Naive thymus-derived CD4-positive, alpha-beta T cell (primary cell): ENCODE data around the gene SPON1. TPM values are rescaled to one million over a fixed set of nuclear protein-coding genes. Genes with fewer than 3 reads are reported as not detected.
A peak's percentile ranks its signal among the peaks of the same experiment; 100 is the strongest.

Experiments used
- ATAC-seq: fragments of 150-1000 bp; cut with Tn5 transposase; 2 replicates; pipeline ENCODE4 v1.10.0; 2021; ENCODE audit warnings: mild to moderate bottlenecking, moderate library complexity
- CTCF ChIA-PET: fragments of 350-600 bp; sonication (Branson Sonifier 250); formaldehyde crosslinking; loops from one replicate; lab custom pipeline; 2021; ENCODE audit warnings: antibody characterized with exemption; lab: Charles Lee
- POLR2A ChIA-PET: fragments of 350-600 bp; sonication (Branson Sonifier 250); formaldehyde crosslinking; loops from one replicate; lab custom pipeline; 2021; ENCODE audit warnings: antibody characterized with exemption, inconsistent platforms; lab: Charles Lee
- DNase-seq, 9 donors: peaks; one replicate each; pipeline versions ENCODE4 v3.0.0 to v3.0.0-alpha.2; 2020 to 2022; ENCODE audit warnings: mixed read lengths in 1 of 9
- H3K27ac ChIP-seq: one replicate; pipeline ENCODE4 v1.7.0; 2013; ENCODE audit warnings: mild to moderate bottlenecking, low read depth, low read length, moderate library complexity
- H3K27me3 ChIP-seq, 2 donors: one replicate each; pipeline ENCODE4 v1.7.0; 2013; ENCODE audit warnings: low read length in 2 of 2, mild to moderate bottlenecking in 2 of 2, moderate library complexity in 2 of 2; ENCODE audit not compliant: control insufficient read depth in 2 of 2, insufficient read depth in 2 of 2
- H3K36me3 ChIP-seq, 3 experiments: 1 replicate in 2 of 3; 2 replicates in 1 of 3; pipeline ENCODE4 v1.7.0; 2013; ENCODE audit warnings: low read length in 3 of 3, mild to moderate bottlenecking in 3 of 3, moderate library complexity in 1 of 3; ENCODE audit not compliant: insufficient read depth in 3 of 3, control insufficient read depth in 2 of 3
- H3K4me1 ChIP-seq, 2 donors: one replicate each; pipeline ENCODE4 v1.7.0; 2013; ENCODE audit warnings: low read length in 2 of 2, mild to moderate bottlenecking in 2 of 2, moderate library complexity in 1 of 2; ENCODE audit not compliant: control insufficient read depth in 2 of 2, insufficient read depth in 2 of 2
- H3K4me3 ChIP-seq: 2 replicates; pipeline ENCODE4 v1.7.0; 2013; ENCODE audit warnings: mild to moderate bottlenecking, low read length
- H3K9me3 ChIP-seq, 3 experiments: 1 replicate in 2 of 3; 2 replicates in 1 of 3; pipeline ENCODE4 v1.7.0; 2013; ENCODE audit warnings: low read length in 3 of 3; ENCODE audit not compliant: control insufficient read depth in 2 of 3
- H3K27ac Mint-ChIP-seq, 9 donors: one replicate each; pipeline ENCODE4 v1.8.0; 2020 to 2022; ENCODE audit warnings: mixed read lengths in 9 of 9, mild to moderate bottlenecking in 8 of 9, moderate library complexity in 5 of 9, inconsistent platforms in 2 of 9
- H3K27me3 Mint-ChIP-seq, 5 donors: one replicate each; pipeline ENCODE4 v1.8.0; 2021 to 2022; ENCODE audit warnings: mixed read lengths in 5 of 5, mild to moderate bottlenecking in 1 of 5
- H3K36me3 Mint-ChIP-seq, 5 donors: one replicate each; pipeline ENCODE4 v1.8.0; 2020 to 2022; ENCODE audit warnings: mixed read lengths in 5 of 5, mild to moderate bottlenecking in 3 of 5, inconsistent platforms in 1 of 5
- H3K4me1 Mint-ChIP-seq, 7 donors: one replicate each; pipeline ENCODE4 v1.8.0; 2020 to 2022; ENCODE audit warnings: mixed read lengths in 7 of 7, mild to moderate bottlenecking in 3 of 7, inconsistent platforms in 1 of 7
- H3K4me3 Mint-ChIP-seq, 10 donors: one replicate each; pipeline ENCODE4 v1.8.0; 2020 to 2022; ENCODE audit warnings: mild to moderate bottlenecking in 10 of 10, mixed read lengths in 10 of 10, moderate library complexity in 6 of 10, inconsistent platforms in 2 of 10
- H3K9me3 Mint-ChIP-seq, 11 donors: one replicate each; pipeline ENCODE4 v1.8.0; 2020 to 2022; ENCODE audit warnings: mixed read lengths in 11 of 11, mild to moderate bottlenecking in 4 of 11, inconsistent platforms in 1 of 11, moderate library complexity in 1 of 11
- intact Hi-C, 2 donors: fragments of 100-400 bp; cut with micrococcal nuclease; formaldehyde crosslinking; loops; one replicate each; pipeline ENCODE4 v1.15.1; 2023
- polyA plus RNA-seq, 2 donors: library from polyadenylated mRNA; unstranded; fragments of 300-500 nt; fragmentation: Illumina TruSeq; gene quantifications; one replicate each; pipeline ENCODE4 v1.2.3, GENCODE V29; 2021
- total RNA-seq, 6 experiments: library from RNA in 5 of 6; stranded (reverse) in 5 of 6; gene quantifications; 1 replicate in 5 of 6; 2 replicates in 1 of 6; pipeline ENCODE4 v1.2.3 and lab custom pipeline; 2021 to 2026

Gene SPON1
- total and polyA plus RNA-seq, 7 experiments from 2014 or later, result 0.35 to 20.8 (median 1.6) TPM

- H3K27ac Mint-ChIP-seq, result no peak overlapping the region
- H3K27me3 ChIP-seq, result no peaks in the 10 kb centered on the region
- ChIA-PET CTCF (no interaction called here), POLR2A (no interaction called here)
- no peaks in the 10 kb centered on the region for H3K9me3 Mint-ChIP-seq
- H3K36me3 Mint-ChIP-seq, result peaks cover 0 to 12% (median 0%) of the 10 kb centered on the region in 5 donors
- H3K4me3 ChIP-seq, result no peak overlapping the region
- no peaks in the 10 kb centered on the region for H3K4me1 ChIP-seq
- no peak for DNase-seq
- peaks cover 0 to 3% (median 0%) of the 10 kb centered on the region in 5 donors for H3K27me3 Mint-ChIP-seq
- H3K4me3 Mint-ChIP-seq, result no peak overlapping the region
- H3K27ac ChIP-seq, result no peak overlapping the region
- intact Hi-C loops, result no loop called here
- no peak for ATAC-seq
- no peaks in the 10 kb centered on the region for H3K9me3 ChIP-seq
- peaks cover 0 to 2% (median 0%) of the 10 kb centered on the region in 7 donors for H3K4me1 Mint-ChIP-seq
- no peaks in the 10 kb centered on the region for H3K36me3 ChIP-seq
Measured at GRCh38 chr11:14186046-14186775, 223.7 kb downstream of the SPON1 start.

- H3K4me1 ChIP-seq, result no peaks in the 10 kb centered on the region
- POLR2A ChIA-PET, result no interaction called here
Measured at GRCh38 chr11:14189874-14190273, 227.4 kb downstream of the SPON1 start.

GRCh38 chr11:14190992-14191778, 228.7 kb downstream of the SPON1 start:
- POLR2A ChIA-PET, result no interaction called here

More at GRCh38 chr11:14189874-14190273, 227.4 kb downstream of the SPON1 start:
- intact Hi-C loops, result no loop called here
- H3K27ac ChIP-seq, result no peak overlapping the region
- Mint-ChIP-seq H3K9me3 (no peaks in the 10 kb centered on the region), H3K27ac (no peak overlapping the region), H3K36me3 (peaks cover 0 to 11% (median 0%) of the 10 kb centered on the region in 5 donors), H3K27me3 (peaks cover 0 to 4% (median 0%) of the 10 kb centered on the region in 5 donors), H3K4me1 (peaks cover 0 to 2% (median 0%) of the 10 kb centered on the region in 7 donors), H3K4me3 (no peak overlapping the region)
- no peaks in the 10 kb centered on the region for H3K9me3 ChIP-seq
- H3K4me3 ChIP-seq, result no peak overlapping the region
- ATAC-seq (no peak), DNase-seq (no peak)
- no peaks in the 10 kb centered on the region for H3K36me3 ChIP-seq
- no peaks in the 10 kb centered on the region for H3K27me3 ChIP-seq
- CTCF ChIA-PET, result no interaction called here

GRCh38 chr11:14193644-14194043, 231.1 kb downstream of the SPON1 start:
- H3K4me1 Mint-ChIP-seq, result peaks cover 0 to 2% (median 0%) of the 10 kb centered on the region in 7 donors
- H3K9me3 Mint-ChIP-seq, result no peaks in the 10 kb centered on the region
- intact Hi-C loops, result no loop called here
- DNase-seq, result no peak
- peaks cover 0 to 4% (median 0%) of the 10 kb centered on the region in 5 donors for H3K27me3 Mint-ChIP-seq
- ATAC-seq, result no peak
- H3K9me3 ChIP-seq, result no peaks in the 10 kb centered on the region
- H3K4me3 Mint-ChIP-seq, result no peak overlapping the region
- H3K36me3 ChIP-seq, result no peaks in the 10 kb centered on the region
- no peak overlapping the region for H3K27ac ChIP-seq
- H3K27ac Mint-ChIP-seq, result no peak overlapping the region
- ChIA-PET POLR2A (no interaction called here), CTCF (no interaction called here)
- H3K4me1 ChIP-seq, result no peaks in the 10 kb centered on the region
- H3K36me3 Mint-ChIP-seq, result no peaks in the 10 kb centered on the region
- H3K4me3 ChIP-seq, result no peak overlapping the region
- no peaks in the 10 kb centered on the region for H3K27me3 ChIP-seq

More at GRCh38 chr11:14190992-14191778, 228.7 kb downstream of the SPON1 start:
- Mint-ChIP-seq H3K27ac (peak overlapping the region in 1 of 9 donors; percentile 16), H3K4me1 (peaks cover 0 to 2% (median 0%) of the 10 kb centered on the region in 7 donors), H3K36me3 (peaks cover 0 to 3% (median 0%) of the 10 kb centered on the region in 5 donors), H3K4me3 (no peak overlapping the region), H3K9me3 (no peaks in the 10 kb centered on the region), H3K27me3 (peaks cover 0 to 4% (median 0%) of the 10 kb centered on the region in 5 donors)
- ATAC-seq (no peak), DNase-seq (no peak)
- H3K4me1 ChIP-seq, result no peaks in the 10 kb centered on the region
- no peaks in the 10 kb centered on the region for H3K27me3 ChIP-seq
- no peaks in the 10 kb centered on the region for H3K9me3 ChIP-seq
- no peak overlapping the region for H3K27ac ChIP-seq
- CTCF ChIA-PET, result interaction anchor here (1.2 kb wide), 1 partner anchor 418 kb away, joined by 4 read pairs; no protein-coding TSS in a partner anchor
- intact Hi-C loops, result no loop called here
- H3K36me3 ChIP-seq, result no peaks in the 10 kb centered on the region
- no peak overlapping the region for H3K4me3 ChIP-seq

GRCh38 chr11:14202251-14203196, 240.0 kb downstream of the SPON1 start:
- DNase-seq (no peak), ATAC-seq (no peak)
- intact Hi-C loops, result no loop called here
- Mint-ChIP-seq H3K27me3 (peaks cover 0 to 7% (median 0%) of the 10 kb centered on the region in 5 donors), H3K36me3 (peaks cover 0 to 5% (median 0%) of the 10 kb centered on the region in 5 donors), H3K4me3 (no peak overlapping the region), H3K9me3 (no peaks in the 10 kb centered on the region), H3K4me1 (peaks cover 0 to 6% (median 0%) of the 10 kb centered on the region in 7 donors), H3K27ac (no peak overlapping the region)
- Histone ChIP-seq H3K36me3 (no peaks in the 10 kb centered on the region), H3K27ac (no peak overlapping the region), H3K4me1 (peaks cover 0 to 7% of the 10 kb centered on the region in 2 donors), H3K4me3 (no peak overlapping the region), H3K27me3 (no peaks in the 10 kb centered on the region), H3K9me3 (no peaks in the 10 kb centered on the region)
- ChIA-PET CTCF (no interaction called here), POLR2A (no interaction called here)

GRCh38 chr11:14203321-14203720, 240.8 kb downstream of the SPON1 start:
- ATAC-seq, result no peak
- Histone ChIP-seq H3K36me3 (no peaks in the 10 kb centered on the region), H3K27me3 (no peaks in the 10 kb centered on the region), H3K9me3 (no peaks in the 10 kb centered on the region), H3K27ac (no peak overlapping the region), H3K4me3 (no peak overlapping the region), H3K4me1 (peaks cover 0 to 7% of the 10 kb centered on the region in 2 donors)
- peaks cover 0 to 6% (median 0%) of the 10 kb centered on the region in 7 donors for H3K4me1 Mint-ChIP-seq
- CTCF ChIA-PET, result no interaction called here
- no peak for DNase-seq
- H3K27ac Mint-ChIP-seq, result no peak overlapping the region
- peaks cover 0 to 5% (median 0%) of the 10 kb centered on the region in 5 donors for H3K36me3 Mint-ChIP-seq
- intact Hi-C loops, result no loop called here
- no peak overlapping the region for H3K4me3 Mint-ChIP-seq
- POLR2A ChIA-PET, result no interaction called here
- H3K27me3 Mint-ChIP-seq, result peaks cover 0 to 12% (median 0%) of the 10 kb centered on the region in 5 donors
- H3K9me3 Mint-ChIP-seq, result no peaks in the 10 kb centered on the region
